Neutrophil (primary cell): ENCODE measurements around the gene RPS6KC1.

Experiments
- H3K27ac ChIP-seq: fragments of 200-600 bp; sonication (generic); 2 replicates; pipeline ENCODE4 v1.5.1; 2016; ENCODE audit warnings: mild to moderate bottlenecking, moderate library complexity
- H3K27me3 ChIP-seq: fragments of 200-600 bp; sonication (generic); 2 replicates; pipeline ENCODE4 v1.6.0; 2016; ENCODE audit warnings: mild to moderate bottlenecking
- H3K36me3 ChIP-seq: fragments of 200-600 bp; sonication (generic); 2 replicates; pipeline ENCODE4 v1.5.1; 2017
- H3K4me1 ChIP-seq, 2 experiments: fragments of 200-600 bp in 1 of 2; sonication (generic) in 1 of 2; 1 replicate in 1 of 2; 2 replicates in 1 of 2; pipeline versions ENCODE4 v1.5.1 to v1.6.1; 2013 to 2016; ENCODE audit warnings: low read depth in 1 of 2, low read length in 1 of 2, mild to moderate bottlenecking in 1 of 2, moderate library complexity in 1 of 2; ENCODE audit not compliant: control insufficient read depth in 1 of 2, insufficient read depth in 1 of 2
- H3K4me3 ChIP-seq, 2 experiments: fragments of 200-600 bp in 1 of 2; sonication (generic) in 1 of 2; 1 replicate in 1 of 2; 2 replicates in 1 of 2; pipeline ENCODE4 v1.5.1; 2013 to 2016; ENCODE audit warnings: low read depth in 1 of 2, low read length in 1 of 2, mild to moderate bottlenecking in 1 of 2, moderate library complexity in 1 of 2
- H3K9me3 ChIP-seq: fragments of 200-600 bp; sonication (generic); 2 replicates; pipeline ENCODE4 v1.5.1; 2016
- TF ChIP-seq, protein P1 (sequence below): fragments of 200-600 bp; sonication (generic); IDR thresholded peaks from 2 replicates; pipeline ENCODE4 v1.5.1; 2016; ENCODE audit warnings: antibody characterized with exemption

Gene RPS6KC1, protein sequence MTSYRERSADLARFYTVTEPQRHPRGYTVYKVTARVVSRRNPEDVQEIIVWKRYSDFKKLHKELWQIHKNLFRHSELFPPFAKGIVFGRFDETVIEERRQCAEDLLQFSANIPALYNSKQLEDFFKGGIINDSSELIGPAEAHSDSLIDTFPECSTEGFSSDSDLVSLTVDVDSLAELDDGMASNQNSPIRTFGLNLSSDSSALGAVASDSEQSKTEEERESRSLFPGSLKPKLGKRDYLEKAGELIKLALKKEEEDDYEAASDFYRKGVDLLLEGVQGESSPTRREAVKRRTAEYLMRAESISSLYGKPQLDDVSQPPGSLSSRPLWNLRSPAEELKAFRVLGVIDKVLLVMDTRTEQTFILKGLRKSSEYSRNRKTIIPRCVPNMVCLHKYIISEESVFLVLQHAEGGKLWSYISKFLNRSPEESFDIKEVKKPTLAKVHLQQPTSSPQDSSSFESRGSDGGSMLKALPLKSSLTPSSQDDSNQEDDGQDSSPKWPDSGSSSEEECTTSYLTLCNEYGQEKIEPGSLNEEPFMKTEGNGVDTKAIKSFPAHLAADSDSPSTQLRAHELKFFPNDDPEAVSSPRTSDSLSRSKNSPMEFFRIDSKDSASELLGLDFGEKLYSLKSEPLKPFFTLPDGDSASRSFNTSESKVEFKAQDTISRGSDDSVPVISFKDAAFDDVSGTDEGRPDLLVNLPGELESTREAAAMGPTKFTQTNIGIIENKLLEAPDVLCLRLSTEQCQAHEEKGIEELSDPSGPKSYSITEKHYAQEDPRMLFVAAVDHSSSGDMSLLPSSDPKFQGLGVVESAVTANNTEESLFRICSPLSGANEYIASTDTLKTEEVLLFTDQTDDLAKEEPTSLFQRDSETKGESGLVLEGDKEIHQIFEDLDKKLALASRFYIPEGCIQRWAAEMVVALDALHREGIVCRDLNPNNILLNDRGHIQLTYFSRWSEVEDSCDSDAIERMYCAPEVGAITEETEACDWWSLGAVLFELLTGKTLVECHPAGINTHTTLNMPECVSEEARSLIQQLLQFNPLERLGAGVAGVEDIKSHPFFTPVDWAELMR

DNA sequence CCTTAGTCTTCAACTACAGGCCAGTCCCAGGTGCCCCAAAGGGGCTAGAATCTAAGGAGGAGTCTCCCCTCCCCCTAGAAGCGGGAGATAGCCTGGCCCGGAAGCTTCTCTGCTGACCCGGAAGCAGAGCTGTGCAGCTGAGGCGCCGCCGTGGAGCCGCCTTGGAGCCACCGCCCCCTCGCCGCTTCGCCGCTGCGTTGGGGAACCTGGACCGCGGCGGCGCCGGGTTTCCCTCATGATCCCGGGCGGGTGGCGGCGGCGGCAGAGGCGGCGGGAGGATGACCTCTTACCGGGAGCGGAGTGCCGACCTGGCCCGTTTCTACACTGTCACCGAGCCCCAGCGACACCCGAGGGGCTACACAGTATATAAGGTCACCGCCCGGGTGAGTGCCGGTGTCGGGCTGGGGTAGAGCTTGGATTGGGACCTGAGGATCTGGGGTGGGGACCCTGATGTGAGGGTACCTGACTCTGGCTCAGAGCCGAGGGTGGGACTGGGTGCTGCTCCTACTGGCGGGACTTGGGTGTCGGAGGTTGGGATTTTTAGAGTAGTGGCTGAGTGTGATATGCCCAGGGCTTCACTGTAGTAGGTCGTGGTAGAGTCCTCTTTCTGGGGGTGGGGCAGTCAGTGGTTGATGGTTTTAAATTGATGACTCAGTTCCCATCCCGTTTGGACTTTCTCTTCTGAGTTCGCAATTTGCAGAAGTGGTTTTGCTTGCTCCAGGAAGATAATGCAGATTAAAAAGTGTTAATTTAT lies at the start of gene RPS6KC1:
Gene RPS6KC1, plus strand, starts transcription at position 115 of the 754 bp plus-strand sequence. Its CDS starts 164 bp downstream, at position 279.
- peak within 1 kb of the TSS; percentile 86 to 95 for H3K4me3 ChIP-seq
- H3K36me3 ChIP-seq = no peaks in the 10 kb centered on the region
- H3K9me3 ChIP-seq = no peaks in the 10 kb centered on the region
- TF ChIP-seq, protein P1, sequence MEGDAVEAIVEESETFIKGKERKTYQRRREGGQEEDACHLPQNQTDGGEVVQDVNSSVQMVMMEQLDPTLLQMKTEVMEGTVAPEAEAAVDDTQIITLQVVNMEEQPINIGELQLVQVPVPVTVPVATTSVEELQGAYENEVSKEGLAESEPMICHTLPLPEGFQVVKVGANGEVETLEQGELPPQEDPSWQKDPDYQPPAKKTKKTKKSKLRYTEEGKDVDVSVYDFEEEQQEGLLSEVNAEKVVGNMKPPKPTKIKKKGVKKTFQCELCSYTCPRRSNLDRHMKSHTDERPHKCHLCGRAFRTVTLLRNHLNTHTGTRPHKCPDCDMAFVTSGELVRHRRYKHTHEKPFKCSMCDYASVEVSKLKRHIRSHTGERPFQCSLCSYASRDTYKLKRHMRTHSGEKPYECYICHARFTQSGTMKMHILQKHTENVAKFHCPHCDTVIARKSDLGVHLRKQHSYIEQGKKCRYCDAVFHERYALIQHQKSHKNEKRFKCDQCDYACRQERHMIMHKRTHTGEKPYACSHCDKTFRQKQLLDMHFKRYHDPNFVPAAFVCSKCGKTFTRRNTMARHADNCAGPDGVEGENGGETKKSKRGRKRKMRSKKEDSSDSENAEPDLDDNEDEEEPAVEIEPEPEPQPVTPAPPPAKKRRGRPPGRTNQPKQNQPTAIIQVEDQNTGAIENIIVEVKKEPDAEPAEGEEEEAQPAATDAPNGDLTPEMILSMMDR = peak; percentile 10
- peaks cover 15% of the 10 kb centered on the region in 2 experiments for H3K4me1 ChIP-seq
- H3K27me3 ChIP-seq = peaks cover 20% of the 10 kb centered on the region
- peak within 1 kb of the TSS; percentile 84 for H3K27ac ChIP-seq

DNA sequence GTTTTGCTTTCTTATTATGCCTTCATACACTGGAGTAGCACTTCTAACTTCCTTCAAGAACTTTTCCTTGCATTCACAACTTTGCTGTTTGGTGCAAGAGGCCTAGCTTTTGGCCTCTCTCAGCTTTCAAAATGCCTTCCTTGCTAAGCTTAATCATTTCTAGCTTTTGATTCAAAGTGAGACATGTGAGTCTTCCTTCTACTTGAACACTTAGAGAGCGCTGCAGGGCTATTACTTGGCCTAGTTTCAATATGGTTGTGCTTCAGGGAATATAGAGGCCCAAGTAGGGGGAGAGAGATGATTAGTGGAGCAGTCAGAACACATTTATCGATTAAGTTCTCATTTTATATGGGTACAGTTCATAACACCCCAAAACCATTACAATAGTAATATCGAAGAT lies 47.8 kb upstream of the RPS6KC1 start:
- Histone ChIP-seq H3K4me3 (no peak overlapping the region), H3K27ac (no peak overlapping the region), H3K36me3 (peaks cover 87% of the 10 kb centered on the region), H3K9me3 (no peaks in the 10 kb centered on the region), H3K4me1 (no peaks in the 10 kb centered on the region), H3K27me3 (no peaks in the 10 kb centered on the region)
- TF ChIP-seq, protein P1 = no peak

DNA sequence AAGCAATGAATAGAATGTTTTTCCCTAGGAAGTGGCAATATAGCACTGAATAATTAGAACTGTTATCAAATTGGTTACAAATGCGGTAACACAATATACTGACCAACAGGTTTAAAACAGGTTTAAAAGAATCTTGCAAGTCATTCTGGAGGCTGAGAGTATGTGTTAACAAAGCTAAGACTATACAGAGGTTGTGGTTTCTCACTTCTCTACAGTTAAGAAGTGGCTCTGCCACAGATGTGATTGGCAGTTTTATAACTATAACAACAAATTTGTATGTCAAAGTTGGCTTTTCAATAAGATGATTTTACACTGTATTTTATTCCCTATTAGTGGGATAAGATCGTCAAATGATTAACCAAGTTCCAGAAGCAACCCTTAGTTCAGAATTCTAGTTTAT lies 42.5 kb upstream of the RPS6KC1 start:
- Histone ChIP-seq H3K4me1 (no peaks in the 10 kb centered on the region), H3K4me3 (no peak overlapping the region), H3K27me3 (no peaks in the 10 kb centered on the region), H3K27ac (no peak overlapping the region), H3K36me3 (peaks cover 63% of the 10 kb centered on the region), H3K9me3 (no peaks in the 10 kb centered on the region)
- TF ChIP-seq, protein P1 = no peak

DNA sequence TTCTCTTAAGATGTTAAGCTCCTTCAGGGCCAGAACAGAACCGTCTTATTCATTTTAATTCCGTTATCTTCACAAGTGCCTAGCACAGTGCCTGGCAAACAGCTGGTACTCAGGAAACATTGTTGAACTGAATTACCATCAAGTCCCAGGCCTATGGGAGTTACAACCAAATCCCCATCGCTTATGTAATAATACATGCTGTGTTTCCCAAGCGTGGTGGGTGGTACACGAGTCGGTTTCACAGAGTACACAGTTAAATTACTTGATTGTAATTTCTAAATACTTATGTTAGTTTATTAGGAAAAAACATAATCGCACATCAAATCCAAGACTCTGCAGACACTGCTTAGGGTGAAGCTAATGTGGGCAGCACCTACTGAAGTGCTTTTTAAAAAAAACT lies 36.4 kb upstream of the RPS6KC1 start:
- H3K27ac ChIP-seq = peak overlapping the region; percentile 85
- TF ChIP-seq, protein P1 = no peak
- H3K36me3 ChIP-seq = peaks cover 10% of the 10 kb centered on the region
- H3K9me3 ChIP-seq = no peaks in the 10 kb centered on the region
- peak overlapping the region; percentile 76 to 79 for H3K4me3 ChIP-seq
- no peaks in the 10 kb centered on the region for H3K27me3 ChIP-seq
- H3K4me1 ChIP-seq = peaks cover 14 to 15% of the 10 kb centered on the region in 2 experiments
